Measurements from ENCODE around the gene PROCR.
"Not testable (repeated sequence)": the region's sequence is repeated elsewhere in the genome, so short reads cannot be mapped to it uniquely, and the experiment has no call there.

Gene PROCR

DNA sequence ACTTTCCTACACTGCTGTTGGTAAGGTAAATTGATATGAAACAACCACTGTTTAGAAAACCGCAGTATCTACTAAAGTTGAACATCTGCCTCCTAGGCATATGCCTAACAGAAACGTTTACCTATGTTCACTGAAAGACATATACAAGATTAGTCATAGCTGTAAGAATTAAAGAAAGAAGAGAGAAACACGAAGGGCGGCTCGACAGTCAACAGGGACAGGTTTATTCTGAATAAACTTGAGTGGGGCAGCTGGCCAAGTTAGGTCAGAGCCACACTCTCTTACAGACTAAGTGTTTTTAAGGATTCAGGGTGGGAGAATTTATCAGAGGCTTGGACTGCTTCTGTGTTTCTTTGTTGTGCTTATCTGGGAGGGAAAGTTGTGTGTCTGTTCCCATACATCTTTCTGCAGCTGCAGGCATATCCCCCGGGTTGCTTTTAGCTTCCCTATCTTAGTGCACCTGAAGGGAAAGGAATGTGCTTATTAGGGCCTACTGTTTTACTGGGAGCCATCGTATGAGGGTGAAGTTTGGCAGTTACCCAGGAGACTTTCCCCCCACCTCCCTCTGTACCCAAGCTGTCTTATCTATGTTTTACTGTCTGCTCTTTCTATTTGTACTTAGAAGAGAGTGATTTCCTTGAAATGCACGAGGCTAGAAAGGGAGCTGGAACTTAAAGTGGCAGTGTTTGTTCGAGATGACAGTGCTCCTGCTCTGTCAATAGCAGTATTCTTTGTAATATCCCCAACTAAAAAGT lies 20.4 kb downstream of the PROCR start:
- no peak for DNase-seq (ENCODE audit: low read depth in 2 of 2, low spot score in 1 of 2)

DNA sequence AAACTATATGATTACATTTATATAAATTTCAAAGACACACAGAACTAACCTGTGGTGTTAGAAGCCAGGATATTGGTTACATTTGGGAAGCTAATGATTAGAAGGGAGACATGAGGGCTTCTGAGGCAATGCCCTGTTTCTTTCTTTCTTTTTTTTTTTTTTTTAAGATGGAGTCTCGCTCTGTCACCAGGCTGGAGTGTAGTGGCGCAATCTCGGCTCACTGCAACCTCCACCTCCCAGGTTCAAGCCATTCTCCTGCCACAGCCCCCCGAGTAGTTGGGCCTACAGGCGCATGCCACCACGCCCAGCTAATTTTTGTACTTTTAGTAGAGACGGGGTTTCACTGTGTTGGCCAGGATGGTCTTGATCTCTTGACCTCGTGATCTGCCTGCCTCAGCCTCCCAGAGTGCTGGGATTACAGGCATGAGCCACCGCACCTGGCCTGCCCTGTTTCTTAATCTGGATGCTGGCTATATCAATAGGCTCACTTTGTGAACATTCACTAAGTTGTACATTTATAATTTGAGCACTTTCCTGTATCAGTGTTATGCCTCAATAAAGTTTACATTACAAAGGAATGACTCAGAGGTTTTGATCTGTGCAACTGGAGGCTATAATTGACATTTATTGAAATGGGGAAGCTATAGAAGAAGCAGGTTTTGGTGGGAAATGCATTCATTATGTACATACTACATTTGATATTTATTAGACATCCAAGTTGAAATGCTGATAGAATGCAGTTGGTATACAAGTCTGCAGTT lies 21.3 kb downstream of the PROCR start:
- not testable (repeated sequence) for DNase-seq (ENCODE audit: low read depth in 2 of 2, low spot score in 1 of 2)

DNA sequence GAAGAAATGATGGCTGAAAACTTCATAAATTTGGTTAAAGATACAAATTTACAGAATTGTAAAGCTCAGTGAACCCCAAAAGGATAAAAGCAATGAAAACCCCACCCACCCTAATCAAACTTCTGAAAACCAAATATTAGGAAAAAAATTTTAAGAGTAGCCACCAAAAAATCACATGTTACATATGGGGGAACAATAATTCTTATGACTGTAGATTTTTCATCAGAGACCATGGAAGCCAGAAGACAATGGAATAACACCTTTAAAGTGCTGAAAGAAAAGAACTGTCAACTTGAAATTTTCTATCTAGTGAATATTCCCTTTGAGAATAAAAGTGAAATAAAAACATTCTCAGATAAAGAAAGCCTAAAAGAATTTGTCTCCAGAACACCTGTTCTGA lies 24.4 kb downstream of the PROCR start:
- no peak for DNase-seq (ENCODE audit: low read depth in 2 of 2, low spot score in 1 of 2)

DNA sequence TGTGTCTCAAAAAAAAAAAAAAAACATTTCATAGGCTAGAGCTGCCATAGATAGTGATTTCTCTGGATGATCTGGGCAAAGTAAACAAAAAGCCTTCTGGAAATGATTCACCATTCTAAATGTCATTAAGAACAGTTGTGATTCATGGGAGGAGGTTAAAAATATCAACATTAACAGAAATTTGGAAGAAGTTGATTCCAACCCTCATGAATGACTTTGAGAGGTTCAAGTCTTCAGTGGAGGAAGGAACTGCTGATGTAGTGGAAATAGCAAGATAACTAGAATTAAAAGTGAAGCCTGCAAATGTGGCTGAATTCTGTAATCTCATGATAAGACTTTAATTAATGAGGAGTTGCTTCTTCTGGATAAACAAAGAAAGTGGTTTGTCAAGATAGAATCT lies 27.9 kb downstream of the PROCR start:
- no peak for DNase-seq (ENCODE audit: low read depth in 2 of 2, low spot score in 1 of 2)

DNA sequence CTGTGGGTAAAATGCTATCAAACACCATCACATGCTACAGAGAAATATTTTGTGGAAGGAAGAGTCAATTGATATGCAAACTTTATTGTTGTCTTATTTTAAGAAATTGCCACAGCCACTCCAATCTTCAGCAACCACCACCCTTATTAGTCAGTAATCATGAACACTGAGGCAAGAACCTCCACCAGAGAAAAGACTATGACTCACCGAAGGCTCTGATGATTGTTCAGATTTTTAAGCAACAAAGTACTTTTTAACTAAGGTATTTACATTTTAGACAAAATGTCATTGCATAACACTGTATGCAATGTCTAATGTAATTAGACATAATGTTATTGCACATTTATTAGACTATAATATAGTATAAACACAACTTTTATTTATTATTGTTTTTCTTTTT lies 28.4 kb downstream of the PROCR start:
- no peak for DNase-seq (ENCODE audit: low read depth in 2 of 2, low spot score in 1 of 2)

DNA sequence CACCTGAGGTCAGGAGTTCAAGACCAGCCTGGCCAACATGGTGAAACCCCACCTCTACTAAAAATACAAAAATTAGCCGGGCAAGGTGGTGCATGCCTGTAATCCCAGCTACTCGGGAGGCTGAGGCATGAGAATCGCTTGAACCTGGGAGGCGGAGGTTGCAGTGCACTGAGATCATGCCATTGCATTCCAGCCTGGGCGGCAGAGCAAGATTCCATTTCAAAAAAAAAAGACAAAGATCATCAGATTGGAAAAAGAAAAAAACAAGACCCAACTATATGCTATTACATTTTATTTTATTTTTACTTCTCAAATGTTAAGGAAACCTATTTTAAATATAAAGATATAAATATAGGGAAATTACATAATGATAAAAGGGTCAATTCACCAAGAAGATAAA lies 29.6 kb downstream of the PROCR start:
- not testable (repeated sequence) for DNase-seq (ENCODE audit: low read depth in 2 of 2, low spot score in 1 of 2)

DNA sequence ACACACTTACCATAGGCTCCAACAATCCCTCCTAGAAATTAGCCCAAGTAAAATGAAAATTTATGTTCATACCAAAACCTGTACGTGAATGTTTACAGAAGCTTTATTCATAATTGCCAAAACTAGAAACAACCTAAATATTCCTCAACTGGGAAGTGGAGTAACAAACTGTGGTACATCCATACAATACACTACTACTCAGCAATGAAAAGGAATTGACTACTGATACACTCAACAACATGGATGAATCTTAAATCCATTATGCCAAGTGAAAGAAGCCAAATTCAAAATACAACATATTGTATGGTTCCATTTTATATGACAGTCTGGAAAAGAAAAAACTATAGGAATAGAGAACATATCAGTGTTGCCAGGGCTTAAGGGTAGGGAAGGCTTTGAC lies 34.9 kb downstream of the PROCR start:
- DNase-seq (ENCODE audit: low read depth in 2 of 2, low spot score in 1 of 2) = no peak

DNA sequence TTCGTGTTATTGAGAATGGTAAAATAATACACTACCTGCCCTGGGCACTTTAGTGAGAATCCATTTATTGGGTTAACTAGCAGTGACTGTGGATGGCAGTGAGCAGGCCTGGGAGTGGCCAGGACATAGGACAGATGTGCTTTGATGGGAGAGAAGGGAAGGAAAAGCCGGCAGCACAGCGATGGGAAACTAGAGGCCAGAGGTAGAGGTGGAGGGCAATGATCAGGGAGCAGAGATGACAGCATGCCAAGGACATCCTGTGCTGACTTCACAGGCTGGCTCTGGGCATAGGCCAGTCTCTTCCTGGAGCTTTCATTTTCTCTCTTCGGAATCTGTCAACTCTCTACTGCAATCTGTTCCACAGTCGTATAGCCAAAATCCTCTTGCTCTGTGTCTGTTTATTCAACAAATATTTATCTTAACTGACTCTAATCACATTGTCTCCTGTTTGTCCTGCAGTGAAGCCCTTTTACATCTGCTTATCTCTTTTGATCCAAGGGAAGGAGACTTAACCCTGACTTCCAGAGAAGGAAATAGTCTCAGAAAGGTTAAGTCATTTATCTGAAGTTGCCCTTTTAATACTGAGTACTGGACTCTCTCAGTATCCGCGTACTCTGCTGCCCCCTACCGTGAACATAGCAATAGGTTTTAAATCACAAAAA lies 36.2 kb downstream of the PROCR start:
- DNase-seq (ENCODE audit: low read depth in 2 of 2, low spot score in 1 of 2) = peak; percentile 52 to 72

DNA sequence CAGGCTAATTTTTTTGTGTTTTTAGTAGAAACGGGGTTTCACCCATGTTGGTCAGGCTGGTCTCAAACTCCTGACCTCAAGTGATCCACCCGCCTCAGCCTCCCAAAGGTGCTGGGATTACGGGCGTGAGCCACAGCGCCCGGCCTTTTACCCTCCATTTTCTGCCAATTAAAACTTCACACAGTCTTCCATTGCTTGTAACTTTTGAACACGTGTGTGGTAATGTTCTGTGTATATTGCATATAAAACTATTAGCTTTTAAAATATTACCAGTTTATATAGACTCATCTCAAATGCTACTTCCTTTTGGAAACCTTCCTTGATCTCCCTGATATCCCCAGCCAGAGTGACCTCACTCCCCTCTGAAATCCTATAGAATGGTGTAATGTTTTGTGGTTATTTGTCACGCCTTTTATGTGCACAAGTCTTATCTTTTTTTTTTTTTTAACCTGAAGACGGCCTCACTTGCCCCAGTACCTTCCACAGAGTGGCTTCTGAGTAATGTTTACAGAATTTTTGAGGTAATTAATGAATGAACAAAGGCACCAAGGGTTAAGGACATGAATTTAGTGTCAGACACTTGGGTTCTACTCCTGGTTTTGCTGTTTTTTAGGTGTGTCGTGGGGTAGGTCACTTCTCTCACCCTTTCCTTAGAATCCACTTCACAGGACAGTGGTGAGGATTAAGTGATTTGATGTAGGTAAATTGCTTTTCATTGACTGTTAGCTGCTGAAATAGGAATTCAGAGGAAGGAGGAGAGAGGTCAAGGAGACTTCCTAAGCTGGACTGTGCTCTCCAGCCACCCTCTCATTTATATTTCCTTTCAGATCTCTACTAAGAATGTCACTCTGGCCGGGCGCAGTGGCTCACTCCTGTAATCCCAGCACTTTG lies 43.4 kb downstream of the PROCR start:
- DNase-seq (ENCODE audit: low read depth in 2 of 2, low spot score in 1 of 2) = no peak

DNA sequence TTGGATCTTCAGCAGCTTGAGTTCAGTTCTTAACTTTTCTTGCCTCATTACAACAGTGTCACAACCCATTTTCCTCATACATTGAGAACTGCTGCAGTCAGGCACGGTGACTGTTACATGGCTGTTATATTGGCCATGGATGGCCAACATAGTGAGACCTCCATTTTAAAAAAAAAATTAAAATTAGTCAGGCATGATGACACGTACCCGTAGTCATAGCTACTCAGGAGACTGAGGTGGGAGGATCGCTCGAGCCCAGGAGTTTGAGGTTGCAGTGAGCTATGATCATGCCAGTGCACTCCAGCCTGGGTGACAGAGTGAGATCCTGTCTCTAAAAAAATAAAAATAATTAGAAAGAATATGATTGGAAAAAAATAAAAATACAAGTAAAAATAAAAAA lies 44.7 kb downstream of the PROCR start:
- DNase-seq (ENCODE audit: low read depth in 2 of 2, low spot score in 1 of 2) = no peak

DNA sequence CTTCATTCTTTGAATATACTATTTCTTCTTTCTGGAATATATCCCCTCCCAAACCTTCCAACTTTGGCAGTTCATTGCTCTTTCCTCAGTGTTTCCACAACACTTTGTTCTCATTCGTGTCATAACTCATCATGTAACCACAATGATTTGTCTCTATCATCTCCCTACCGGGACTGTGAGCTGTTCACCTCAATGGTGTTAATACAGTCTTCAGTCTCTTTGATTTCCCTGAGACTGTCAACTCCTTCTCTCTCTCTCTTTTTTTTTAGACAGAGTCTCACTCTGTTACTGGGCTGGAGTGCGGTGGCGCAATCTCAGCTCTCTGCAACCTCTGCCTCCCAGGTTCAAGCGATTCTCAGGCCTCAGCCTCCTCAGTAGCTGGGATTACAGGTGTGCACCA lies 52.1 kb downstream of the PROCR start:
- no peak for DNase-seq (ENCODE audit: low read depth in 2 of 2, low spot score in 1 of 2)

DNA sequence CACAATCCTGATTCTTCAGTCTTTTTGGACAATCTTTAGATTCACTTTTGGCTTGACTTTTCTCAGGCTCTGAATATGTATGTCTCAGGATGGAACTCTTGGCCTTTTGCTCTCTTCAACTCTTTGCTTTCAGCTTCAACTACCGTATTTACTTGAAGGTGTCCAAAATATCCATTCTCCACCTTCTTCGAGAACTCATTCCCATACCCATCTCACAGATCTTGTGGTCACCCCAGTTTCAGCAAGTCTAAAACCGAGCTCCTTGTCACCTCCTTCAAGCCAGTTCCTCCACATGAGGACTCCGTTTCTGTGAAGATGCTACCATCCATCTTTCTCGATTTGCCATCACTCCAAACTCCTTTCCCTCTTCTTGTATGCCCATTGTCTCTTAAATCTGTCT lies 52.7 kb downstream of the PROCR start:
- DNase-seq (ENCODE audit: low read depth in 2 of 2, low spot score in 1 of 2) = no peak

DNA sequence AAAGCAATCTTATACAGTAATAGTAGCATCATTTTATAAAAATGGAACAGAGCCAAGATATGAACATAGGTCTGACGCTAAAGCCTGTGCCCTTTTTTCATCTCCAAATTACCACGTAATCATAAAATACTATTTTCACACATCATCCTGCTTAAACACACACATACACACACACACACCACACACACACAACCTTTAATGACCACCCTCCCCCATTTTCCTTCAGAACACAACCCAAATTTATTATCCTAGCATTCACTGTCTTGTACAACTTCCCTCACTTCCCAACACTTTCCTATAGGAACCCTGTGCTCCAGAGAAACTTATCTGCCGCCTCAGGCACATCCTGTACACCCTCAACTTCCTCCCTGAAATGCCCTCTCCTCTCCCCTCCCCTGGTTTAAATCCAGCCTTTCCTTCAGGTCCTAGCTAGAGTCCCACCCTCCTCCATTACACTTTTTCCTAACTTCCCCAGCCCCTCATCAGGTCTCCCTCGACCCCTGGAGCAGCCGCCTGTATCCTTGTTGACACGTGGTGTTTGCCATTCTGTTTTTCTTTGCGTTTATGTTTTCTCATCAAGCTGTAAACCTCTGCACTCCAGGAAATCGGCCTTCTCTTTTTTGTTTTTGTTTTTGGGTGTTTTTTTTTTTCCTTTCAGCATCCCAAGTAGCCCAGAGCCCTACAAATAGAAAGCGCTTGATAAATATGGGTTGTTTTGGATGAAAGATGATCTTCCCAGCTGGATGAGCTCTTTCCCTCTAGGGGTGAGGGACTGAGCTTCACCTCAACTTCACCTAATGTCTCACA lies 53.6 kb downstream of the PROCR start:
- DNase-seq (ENCODE audit: low read depth in 2 of 2, low spot score in 1 of 2) = no peak

DNA sequence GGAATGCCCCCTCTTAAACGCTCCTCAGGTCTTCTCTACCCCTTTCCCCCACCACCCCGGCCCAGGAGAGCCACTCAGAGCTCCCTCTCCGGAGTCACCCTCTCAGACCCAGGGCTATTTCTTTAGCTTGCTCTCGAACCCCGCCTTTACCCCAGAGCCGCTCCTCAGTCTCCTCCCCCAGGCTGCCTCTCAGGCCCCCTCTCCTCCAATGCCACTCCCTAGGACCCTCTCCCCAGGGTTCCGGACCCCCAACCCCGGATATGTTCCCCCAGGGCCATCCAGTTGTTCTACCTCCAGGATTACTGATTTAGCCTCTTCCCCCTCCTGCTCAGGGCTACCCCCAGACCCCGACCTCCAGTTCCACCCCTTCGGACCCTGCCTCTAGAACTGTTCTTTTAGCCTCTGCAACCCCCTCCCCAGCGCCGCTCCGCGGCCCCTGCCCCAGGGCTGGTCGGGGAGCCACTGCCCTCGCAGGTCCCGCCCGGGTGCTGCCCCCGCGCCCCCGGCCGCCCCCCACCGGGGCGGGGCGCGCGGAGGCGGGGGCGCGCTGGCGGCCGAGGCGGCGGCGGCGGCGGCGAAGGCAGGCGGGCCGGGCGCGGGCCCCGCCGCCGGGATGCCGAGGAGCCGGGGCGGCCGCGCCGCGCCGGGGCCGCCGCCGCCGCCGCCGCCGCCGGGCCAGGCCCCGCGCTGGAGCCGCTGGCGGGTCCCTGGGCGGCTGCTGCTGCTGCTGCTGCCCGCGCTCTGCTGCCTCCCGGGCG lies 54.4 kb downstream of the PROCR start, which contains the start of gene MMP24:
Gene MMP24 (plus strand): TSS at position 565 of the 758 bp plus-strand sequence. CDS start 49 bp downstream, at position 614.
- DNase-seq (ENCODE audit: low read depth in 2 of 2, low spot score in 1 of 2) = no peak

Data from stimulated activated CD8-positive, alpha-beta memory T cell treated with anti-CD3 and anti-CD28 coated beads, Interleukin-4, amount 100 ng/mL, for 4 hours (primary cell).